GM12865 (cell line): Measurements from ENCODE around the gene MBNL2.

ENCODE experiments used
- DNase-seq: peaks from one replicate; pipeline ENCODE4 v3.0.0; 2010; ENCODE audit warnings: low read depth
- H3K4me3 ChIP-seq: 2 replicates; pipeline ENCODE4 v1.5.1; 2011; ENCODE audit warnings: mild to moderate bottlenecking, low read depth, low read length, control low read depth
- TF ChIP-seq, protein P1 (sequence below): IDR thresholded peaks from 2 replicates; pipeline ENCODE4 v1.5.1; 2011; ENCODE audit warnings: low read length, control low read depth, low read depth, inconsistent platforms; ENCODE audit not compliant: insufficient read depth; ENCODE audit errors: missing control alignments

Gene MBNL2

DNA sequence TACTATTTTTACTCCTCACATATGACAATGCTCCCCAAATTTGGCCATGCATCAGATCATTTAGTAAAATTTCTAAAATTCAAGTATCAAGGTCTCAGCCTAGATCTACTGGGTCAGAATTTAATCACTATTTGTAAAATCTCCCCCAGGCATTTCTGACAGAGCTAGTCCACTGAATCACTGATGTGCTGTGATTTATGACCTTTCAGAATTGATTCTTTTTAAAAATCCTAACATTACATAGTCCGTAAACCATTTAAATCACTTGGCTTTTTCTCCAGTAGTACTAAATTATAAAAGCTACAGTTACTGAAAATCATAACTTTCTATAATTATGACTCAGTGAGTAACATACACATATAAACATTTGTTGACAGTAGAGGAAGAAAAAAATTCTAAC, 119.0 kb downstream of the MBNL2 start:
- TF ChIP-seq, protein P1, sequence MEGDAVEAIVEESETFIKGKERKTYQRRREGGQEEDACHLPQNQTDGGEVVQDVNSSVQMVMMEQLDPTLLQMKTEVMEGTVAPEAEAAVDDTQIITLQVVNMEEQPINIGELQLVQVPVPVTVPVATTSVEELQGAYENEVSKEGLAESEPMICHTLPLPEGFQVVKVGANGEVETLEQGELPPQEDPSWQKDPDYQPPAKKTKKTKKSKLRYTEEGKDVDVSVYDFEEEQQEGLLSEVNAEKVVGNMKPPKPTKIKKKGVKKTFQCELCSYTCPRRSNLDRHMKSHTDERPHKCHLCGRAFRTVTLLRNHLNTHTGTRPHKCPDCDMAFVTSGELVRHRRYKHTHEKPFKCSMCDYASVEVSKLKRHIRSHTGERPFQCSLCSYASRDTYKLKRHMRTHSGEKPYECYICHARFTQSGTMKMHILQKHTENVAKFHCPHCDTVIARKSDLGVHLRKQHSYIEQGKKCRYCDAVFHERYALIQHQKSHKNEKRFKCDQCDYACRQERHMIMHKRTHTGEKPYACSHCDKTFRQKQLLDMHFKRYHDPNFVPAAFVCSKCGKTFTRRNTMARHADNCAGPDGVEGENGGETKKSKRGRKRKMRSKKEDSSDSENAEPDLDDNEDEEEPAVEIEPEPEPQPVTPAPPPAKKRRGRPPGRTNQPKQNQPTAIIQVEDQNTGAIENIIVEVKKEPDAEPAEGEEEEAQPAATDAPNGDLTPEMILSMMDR = no peak
- no peak overlapping the region for H3K4me3 ChIP-seq

DNA sequence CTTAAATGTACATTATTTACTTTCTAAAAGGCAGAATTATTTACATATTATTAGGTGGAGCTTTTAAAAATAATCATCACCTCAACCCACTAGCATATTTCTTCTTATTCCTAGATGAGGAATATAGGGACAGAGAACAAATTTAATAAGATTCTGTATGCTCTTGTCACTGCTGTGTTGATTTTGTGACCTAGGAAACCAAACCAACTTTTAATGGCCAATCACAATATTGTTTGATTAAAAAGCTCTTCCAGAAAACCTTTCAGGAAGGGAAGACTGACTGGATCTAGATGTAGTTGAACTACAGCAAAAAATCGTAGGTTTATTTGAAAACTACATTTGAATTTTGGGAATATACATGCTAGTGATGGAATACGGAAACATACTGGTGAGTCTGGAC, 120.0 kb downstream of the MBNL2 start:
- DNase-seq = no peak
- TF ChIP-seq, protein P1 = no peak
- no peak overlapping the region for H3K4me3 ChIP-seq

More for the DNA sequence above, 119.0 kb downstream of the MBNL2 start:
- no peak for DNase-seq

DNA sequence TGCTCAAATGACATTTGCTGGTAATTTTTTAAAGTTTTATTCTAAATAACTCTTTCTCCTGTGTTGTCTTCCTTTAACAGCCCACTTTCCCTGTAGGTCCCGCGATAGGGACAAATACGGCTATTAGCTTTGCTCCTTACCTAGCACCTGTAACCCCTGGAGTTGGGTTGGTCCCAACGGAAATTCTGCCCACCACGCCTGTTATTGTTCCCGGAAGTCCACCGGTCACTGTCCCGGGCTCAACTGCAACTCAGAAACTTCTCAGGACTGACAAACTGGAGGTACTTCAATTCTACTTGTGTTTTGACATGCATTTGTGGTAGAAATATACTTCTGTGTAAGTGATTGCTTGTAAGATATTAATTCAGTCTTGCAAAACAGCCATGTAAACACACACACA, 120.8 kb downstream of the MBNL2 start:
- TF ChIP-seq, protein P1 = no peak
- no peak for DNase-seq
- H3K4me3 ChIP-seq = no peak overlapping the region

DNA sequence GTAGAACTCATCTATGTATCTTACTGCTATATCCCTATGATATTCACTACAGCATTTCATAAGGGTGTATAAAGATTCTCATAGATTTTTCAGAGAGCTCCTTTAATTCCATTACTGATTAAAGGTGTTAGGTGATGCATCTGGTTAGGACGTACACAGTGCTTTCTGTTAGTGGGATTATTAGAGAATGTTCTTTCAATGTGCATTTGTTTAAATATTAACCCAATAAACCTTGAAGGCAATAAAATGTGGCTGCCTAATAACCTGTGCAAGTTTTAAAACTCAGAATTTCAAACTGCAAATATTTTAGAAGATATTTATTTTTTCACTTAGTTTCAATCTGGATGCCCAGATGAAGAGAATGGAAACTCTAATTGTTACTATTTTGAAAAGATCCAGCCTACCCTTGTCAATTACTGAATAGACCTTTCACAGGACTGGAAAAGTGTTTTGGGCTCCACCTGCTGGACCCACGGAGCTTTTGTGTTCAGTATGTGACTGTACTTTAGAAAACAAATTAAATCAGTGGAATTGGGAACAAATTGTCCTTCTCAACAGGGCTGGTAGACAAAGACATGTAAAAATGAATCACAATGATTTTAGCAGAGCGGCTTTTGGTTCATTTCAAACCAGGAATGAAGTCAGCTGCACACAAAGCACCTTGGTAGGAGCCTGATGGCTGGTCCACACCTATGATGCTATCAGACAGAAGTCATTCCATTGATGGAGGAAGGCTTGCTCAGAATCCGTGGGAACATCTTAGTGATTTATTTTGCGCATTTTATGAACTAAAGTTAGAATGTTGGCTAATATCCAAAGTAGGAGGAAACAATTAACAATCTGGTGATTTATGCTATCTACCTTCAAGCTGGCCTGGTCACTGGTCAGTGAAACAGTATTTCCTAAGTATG, 122.4 kb downstream of the MBNL2 start:
- TF ChIP-seq, protein P1 = peak; percentile 50
- DNase-seq = peak; percentile 59

DNA sequence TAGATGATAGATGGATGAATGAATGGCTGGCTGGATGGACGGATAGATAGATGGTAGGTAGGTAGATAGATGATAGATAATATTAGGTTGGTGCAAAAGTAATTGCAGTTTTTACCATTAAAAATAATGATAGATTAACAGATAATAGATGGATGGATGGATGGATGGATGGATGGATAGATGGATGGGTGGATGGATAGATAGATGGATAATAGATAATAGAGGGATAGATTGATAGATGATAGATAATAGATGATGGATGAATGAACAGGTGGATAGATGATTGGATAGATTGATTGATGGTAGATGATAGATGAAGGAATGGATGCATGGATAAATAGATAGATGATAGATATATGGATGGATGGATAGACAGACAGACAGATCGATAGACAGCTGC, 124.0 kb downstream of the MBNL2 start:
- no peak for DNase-seq
- no peak overlapping the region for H3K4me3 ChIP-seq
- TF ChIP-seq, protein P1 = no peak

More for the DNA sequence above, 122.4 kb downstream of the MBNL2 start:
- H3K4me3 ChIP-seq = no peak overlapping the region

DNA sequence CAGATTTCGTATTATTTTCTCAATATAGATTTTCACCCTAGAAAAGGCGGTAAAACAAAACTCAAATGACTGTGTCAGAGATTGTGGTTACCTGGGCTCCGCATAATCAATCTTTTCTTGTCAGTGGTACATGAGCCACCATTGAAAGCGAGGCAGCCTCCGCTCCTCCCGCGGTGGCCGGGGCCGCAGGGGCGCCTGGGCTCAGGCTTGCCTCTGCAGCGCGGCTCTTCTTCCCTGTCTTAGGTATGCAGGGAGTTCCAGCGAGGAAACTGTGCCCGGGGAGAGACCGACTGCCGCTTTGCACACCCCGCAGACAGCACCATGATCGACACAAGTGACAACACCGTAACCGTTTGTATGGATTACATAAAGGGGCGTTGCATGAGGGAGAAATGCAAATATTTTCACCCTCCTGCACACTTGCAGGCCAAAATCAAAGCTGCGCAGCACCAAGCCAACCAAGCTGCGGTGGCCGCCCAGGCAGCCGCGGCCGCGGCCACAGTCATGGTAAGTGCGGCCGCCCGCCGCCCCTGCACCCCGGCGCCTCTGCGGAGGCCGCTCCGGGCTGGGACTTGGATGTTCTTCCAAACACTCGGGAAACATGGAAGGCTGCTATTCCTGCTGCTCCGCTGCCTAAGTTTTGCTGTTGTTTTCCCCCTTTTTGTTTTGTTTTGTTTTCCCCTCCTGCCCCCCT, 124.6 kb downstream of the MBNL2 start:
- TF ChIP-seq, protein P1 = no peak
- H3K4me3 ChIP-seq = no peak overlapping the region
- DNase-seq = no peak
